ENCODE measurements around the gene RGS14.
"Not testable (repeated sequence)": the region's sequence is repeated elsewhere in the genome, so short reads cannot be mapped to it uniquely, and the experiment has no call there.

Gene RGS14

GRCh38 chr5:177367323-177367848, 9.7 kb downstream of the RGS14 start:
- DNase-seq, result no peak

- no peak for DNase-seq
Observed at GRCh38 chr5:177367981-177368868, 10.5 kb downstream of the RGS14 start.

GRCh38 chr5:177368869-177369644, 11.3 kb downstream of the RGS14 start:
- DNase-seq, result no peak

GRCh38 chr5:177369645-177370440, 12.1 kb downstream of the RGS14 start:
- no peak for DNase-seq

- peak; percentile 81 for DNase-seq
Observed at GRCh38 chr5:177370488-177371119, 12.9 kb downstream of the RGS14 start.

- DNase-seq, result no peak
Observed at GRCh38 chr5:177371120-177372033, 13.7 kb downstream of the RGS14 start.

GRCh38 chr5:177372034-177372896, 14.5 kb downstream of the RGS14 start:
- DNase-seq, result no peak

GRCh38 chr5:177372910-177373309, 15.2 kb downstream of the RGS14 start:
- DNase-seq, result no peak

GRCh38 chr5:177373806-177374205, 16.1 kb downstream of the RGS14 start:
- DNase-seq, result no peak

- no peak for DNase-seq
Observed at GRCh38 chr5:177374211-177374610, 16.5 kb downstream of the RGS14 start.

GRCh38 chr5:177375516-177375915, 17.8 kb downstream of the RGS14 start:
- DNase-seq, result not testable (repeated sequence)

GRCh38 chr5:177376107-177376506, 18.4 kb downstream of the RGS14 start:
- DNase-seq, result no peak

GRCh38 chr5:177377851-177378776, 20.4 kb downstream of the RGS14 start:
- DNase-seq, result no peak

- DNase-seq, result no peak
Observed at GRCh38 chr5:177378884-177379883, 21.5 kb downstream of the RGS14 start.

- DNase-seq, result no peak
Observed at GRCh38 chr5:177380805-177381126, 23.0 kb downstream of the RGS14 start.

GRCh38 chr5:177382423-177383029, 24.8 kb downstream of the RGS14 start:
- no peak for DNase-seq

- DNase-seq, result no peak
Observed at GRCh38 chr5:177383181-177383580, 25.5 kb downstream of the RGS14 start.
